ENCODE data around the gene MYO7A.

MYO7A gene

DNA sequence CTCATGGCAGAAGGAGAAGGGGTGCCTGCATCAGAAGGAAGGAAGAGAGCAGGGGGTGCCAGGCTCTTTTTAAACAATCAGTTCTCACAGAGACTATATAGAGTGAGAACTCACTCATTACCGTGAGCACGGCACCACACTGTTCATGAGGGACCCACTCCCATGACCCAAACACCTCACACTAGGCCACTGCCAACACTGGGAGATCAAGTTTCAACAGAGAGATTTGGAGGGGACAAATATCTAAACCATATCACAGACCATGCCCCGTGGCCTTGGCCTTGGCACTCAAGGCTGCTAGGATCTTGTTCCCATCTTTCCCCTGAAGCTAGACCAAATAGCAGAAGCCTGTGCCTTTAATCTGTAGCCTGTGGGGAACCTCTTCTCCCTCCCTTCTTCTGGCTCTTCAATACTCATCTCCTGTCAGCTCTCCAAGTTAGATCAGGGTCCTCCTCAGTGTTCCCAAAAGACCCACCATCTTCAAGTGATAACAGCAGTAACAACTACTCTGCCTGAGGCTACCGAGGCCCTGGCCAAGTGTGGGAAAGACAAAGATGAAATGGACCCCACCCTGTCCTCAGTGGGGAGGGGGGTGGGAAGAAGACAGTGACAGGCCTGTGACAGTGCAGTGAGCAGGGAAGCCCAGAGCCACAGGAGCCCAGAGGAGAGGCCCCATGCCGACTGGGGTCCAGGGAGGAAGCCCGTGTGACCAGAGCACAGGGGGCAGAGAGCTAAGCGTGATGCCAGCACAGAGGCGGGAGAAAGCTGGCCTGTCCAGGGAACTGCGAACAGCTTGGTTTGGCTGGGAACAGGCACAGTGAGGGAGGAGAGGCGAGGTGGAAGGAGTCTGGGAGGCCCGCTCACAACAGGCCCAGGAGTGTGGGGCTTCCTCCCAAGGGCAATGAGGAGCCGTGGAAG is 72.6 kb downstream of the MYO7A start:
- no peak for DNase-seq (ENCODE audit: low read depth)

GRCh38 chr11:77201370-77201769 is 73.3 kb downstream of the MYO7A start:
- no peak for DNase-seq (ENCODE audit: low read depth)

GRCh38 chr11:77201991-77202841 is 74.2 kb downstream of the MYO7A start:
- DNase-seq (ENCODE audit: low read depth): no peak

GRCh38 chr11:77202941-77203900 is 75.2 kb downstream of the MYO7A start:
- no peak for DNase-seq (ENCODE audit: low read depth)

DNA sequence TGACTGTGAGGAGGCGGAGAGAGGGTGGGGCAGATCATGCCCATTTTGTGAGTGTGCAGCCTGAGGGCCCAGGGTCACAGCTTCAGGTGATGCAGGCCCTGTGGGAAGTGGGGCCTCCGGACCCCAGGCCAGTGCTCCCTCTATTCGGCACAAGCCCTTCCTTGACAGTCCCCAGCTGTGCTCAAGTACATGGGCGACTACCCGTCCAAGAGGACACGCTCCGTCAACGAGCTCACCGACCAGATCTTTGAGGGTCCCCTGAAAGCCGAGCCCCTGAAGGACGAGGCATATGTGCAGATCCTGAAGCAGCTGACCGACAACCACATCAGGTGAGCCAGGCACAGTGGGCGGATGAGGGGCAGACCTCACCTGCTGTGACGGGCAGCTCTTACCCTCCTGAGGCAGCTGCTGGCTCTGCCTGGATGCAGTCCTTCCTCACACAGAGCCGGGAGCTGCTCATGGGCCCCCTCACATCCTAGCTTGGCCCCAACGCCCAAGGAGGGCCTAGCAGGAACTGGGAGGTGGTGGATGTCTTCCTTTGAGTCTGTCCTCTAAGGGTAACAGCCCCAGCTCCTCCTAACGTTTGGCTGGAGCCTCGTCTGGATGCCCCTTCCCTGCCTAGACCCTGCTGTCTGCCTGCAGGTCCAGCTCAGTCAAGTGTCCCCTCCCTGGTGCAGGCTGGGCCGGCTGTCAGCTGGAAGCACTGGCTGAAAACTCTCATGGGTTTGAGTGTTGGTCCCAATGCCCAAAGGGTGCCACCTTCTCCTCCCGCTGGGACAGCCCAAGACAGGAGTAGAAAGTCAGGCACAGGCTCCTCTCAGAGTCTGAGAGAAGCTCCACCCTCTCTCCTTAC is 76.1 kb downstream of the MYO7A start:
- DNase-seq (ENCODE audit: low read depth): no peak

- DNase-seq (ENCODE audit: low read depth): no peak
These were observed 76.9 kb downstream of the MYO7A start for GRCh38 chr11:77204754-77205466.

DNA sequence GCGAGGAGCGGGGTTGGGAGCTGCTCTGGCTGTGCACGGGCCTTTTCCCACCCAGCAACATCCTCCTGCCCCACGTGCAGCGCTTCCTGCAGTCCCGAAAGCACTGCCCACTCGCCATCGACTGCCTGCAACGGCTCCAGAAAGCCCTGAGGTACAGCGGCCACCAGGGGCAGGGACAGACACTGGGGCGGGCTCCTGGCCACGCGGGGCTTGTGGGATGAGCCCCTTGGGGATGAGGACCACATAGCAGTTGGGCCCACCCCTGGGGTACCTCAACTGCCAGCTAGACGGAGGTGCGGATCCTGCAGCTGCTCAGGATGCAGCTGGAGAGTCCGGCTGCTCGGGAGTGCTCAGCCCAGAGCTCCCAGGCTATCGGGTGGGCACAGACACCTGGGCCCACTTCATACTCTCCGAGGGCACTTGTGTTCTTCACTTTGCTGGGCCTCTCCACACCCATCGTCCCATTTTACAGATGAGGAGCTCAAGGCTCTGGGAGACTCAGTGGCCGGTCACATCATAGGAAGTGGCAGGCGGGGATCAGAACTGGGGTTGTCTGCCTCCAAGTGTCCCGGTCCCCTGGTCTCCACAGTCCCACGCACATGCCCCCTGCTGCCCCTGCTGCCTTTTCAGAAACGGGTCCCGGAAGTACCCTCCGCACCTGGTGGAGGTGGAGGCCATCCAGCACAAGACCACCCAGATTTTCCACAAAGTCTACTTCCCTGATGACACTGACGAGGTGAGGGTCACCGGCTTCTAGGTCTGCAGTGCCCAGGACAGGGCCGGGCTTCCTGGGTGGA is 77.6 kb downstream of the MYO7A start:
- DNase-seq (ENCODE audit: low read depth): no peak

DNA sequence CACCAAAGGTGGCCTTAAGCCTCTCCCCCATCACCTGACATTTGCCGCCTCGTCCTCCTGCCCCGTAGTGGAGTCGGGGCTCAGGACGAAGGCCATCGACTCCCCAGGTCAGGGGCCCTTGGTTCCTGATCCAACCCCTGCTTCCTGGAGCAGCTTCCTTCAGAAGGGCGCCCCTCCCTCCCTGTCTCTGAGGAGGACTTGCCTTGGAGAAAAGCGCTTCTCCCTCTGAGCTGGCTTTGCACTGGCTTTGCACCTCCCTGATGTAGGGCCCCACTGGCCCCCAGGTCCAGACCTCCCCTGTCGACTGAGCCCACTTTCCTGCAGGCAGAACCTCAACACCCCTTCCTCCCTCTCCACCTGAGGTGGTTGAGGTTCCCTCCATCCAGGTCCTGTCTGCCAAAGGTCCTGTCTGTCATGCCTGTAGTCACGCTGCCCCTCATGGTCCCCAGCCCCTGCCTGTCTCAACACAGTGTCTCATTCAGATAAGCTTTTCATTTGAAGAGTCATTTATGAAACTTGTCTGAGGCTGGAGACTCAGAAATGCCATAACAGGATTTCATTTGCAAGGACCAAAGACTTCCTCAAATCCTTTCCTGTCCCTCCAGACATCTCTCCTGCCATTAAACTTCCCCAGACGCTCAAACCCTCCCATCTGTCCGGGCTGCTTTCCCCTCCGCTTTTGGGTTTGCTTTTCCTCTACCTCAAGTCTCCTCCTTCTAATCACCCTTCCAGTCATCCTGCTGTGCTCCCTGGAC is 78.4 kb downstream of the MYO7A start:
- no peak for DNase-seq (ENCODE audit: low read depth)

DNA sequence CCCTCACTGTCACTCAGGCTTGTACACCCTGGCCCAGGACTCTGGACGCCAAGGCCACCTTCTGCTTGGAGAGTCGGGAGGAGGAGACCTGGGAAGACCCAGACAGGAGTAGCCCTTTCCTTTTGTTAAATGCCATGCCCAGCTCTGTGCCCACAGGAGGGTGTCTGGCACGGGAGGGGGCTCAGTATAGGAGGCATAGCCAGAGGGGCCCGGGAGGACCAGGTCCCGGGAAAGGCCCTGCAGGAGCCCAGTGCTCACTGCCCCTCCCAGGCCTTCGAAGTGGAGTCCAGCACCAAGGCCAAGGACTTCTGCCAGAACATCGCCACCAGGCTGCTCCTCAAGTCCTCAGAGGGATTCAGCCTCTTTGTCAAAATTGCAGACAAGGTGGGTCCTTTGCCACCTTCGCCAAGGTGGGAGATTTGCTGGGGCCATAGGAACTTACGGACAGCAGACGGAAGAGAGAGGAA is 79.0 kb downstream of the MYO7A start:
- no peak for DNase-seq (ENCODE audit: low read depth)

- DNase-seq (ENCODE audit: low read depth): no peak
These were observed 79.7 kb downstream of the MYO7A start for GRCh38 chr11:77207618-77208313.

DNA sequence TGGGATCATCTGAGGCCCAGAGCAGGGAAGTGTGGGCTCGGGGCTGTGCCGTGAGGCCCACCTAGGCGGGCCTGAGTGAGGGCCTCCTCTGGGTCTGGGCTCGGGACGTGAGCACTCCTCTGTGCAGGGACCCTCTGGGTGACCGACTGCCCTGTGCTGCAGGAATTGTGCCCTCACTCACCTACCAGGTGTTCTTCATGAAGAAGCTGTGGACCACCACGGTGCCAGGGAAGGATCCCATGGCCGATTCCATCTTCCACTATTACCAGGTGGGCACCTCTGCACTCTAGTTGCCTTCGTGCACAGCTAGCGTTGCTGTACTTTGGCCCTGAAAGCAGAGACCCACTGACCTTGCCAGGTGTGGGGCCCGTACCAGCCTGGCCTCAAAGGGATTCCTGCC is 80.5 kb downstream of the MYO7A start:
- no peak for DNase-seq (ENCODE audit: low read depth)

GRCh38 chr11:77209663-77210062 is 81.6 kb downstream of the MYO7A start:
- no peak for DNase-seq (ENCODE audit: low read depth)

GRCh38 chr11:77211040-77211451 is 83.0 kb downstream of the MYO7A start:
- no peak for DNase-seq (ENCODE audit: low read depth)

DNA sequence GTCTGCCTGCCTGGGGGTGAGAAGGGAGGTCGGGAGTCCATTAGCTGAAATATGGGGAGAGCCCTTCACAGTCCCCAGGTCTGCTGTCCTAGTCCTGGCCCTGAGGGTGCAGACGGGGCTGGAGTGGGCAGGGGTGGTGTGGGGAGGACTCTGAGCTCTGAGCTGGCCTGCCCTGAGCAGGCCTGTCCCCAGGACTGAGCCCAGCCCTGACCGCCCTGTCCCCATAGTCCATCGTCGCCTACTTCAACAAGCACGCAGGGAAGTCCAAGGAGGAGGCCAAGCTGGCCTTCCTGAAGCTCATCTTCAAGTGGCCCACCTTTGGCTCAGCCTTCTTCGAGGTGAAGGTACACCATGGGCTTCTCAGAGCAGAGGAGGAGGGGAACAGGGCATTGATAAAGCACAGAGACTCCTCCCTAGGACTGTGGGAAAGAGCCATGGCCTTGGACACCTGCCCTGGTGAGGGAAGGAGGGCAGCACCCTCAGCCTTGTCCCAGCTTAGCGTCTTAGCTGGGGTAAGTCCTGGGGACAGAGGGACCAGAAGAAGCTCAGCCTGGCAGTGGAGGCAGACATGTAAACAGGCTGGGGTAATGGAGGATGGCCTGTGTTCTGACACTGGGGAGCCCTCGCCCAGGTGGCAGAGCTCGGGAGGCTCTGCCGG is 83.7 kb downstream of the MYO7A start:
- DNase-seq (ENCODE audit: low read depth): no peak

GRCh38 chr11:77212314-77213007 is 84.4 kb downstream of the MYO7A start:
- no peak for DNase-seq (ENCODE audit: low read depth)

- DNase-seq (ENCODE audit: low read depth): no peak
These were observed 85.1 kb downstream of the MYO7A start for GRCh38 chr11:77213029-77213579.
